Psoas muscle (tissue), 8 donors: ENCODE measurements around the gene TAGLN2. TPM values are rescaled to one million over a fixed set of nuclear protein-coding genes. Genes with fewer than 3 reads are reported as not detected.

Experiments used
- ATAC-seq, 4 donors: fragments of 200-7000 bp; cut with Tn5 transposase; one replicate each; pipeline ENCODE4 v1.9.1; 2020; ENCODE audit warnings: moderate library complexity in 3 of 4, mild to moderate bottlenecking in 2 of 4
- DNase-seq, 2 donors: peaks; one replicate each; pipeline ENCODE4 v3.0.0-alpha.2; 2020
- H3K27ac ChIP-seq: fragments of 200-600 bp; one replicate; pipeline ENCODE4 v1.8.0; 2022
- H3K27me3 ChIP-seq, 3 donors: fragments of 200-600 bp in 1 of 3; one replicate each; pipeline versions ENCODE4 v1.6.1 to v1.8.0; 2013 to 2022; ENCODE audit warnings: low read length in 2 of 3, mild to moderate bottlenecking in 2 of 3, moderate library complexity in 1 of 3; ENCODE audit not compliant: insufficient read depth in 3 of 3
- H3K36me3 ChIP-seq, 2 donors: fragments of 200-600 bp in 1 of 2; one replicate each; pipeline versions ENCODE4 v1.6.1 to v1.8.0; 2013 to 2022; ENCODE audit warnings: low read depth in 1 of 2, mild to moderate bottlenecking in 1 of 2, moderate library complexity in 1 of 2; ENCODE audit not compliant: insufficient read depth in 1 of 2
- H3K4me1 ChIP-seq: fragments of 200-600 bp; one replicate; pipeline ENCODE4 v1.8.0; 2022
- H3K4me3 ChIP-seq: fragments of 200-600 bp; one replicate; pipeline ENCODE4 v1.8.0; 2022; ENCODE audit warnings: mild to moderate bottlenecking
- H3K9me3 ChIP-seq: fragments of 200-600 bp; one replicate; pipeline ENCODE4 v1.8.0; 2022
- CTCF ChIP-seq: fragments of 200-600 bp; IDR thresholded peaks from one replicate; pipeline ENCODE4 v1.8.0; 2022; ENCODE audit warnings: antibody characterized with exemption
- WGBS, 3 donors: extraction: QIAGEN DNeasy Blood & Tissue Kit; methylation state at CpG; one replicate each; pipeline versions ENCODE4 v1.1.6 to v1.1.7; 2013; 5-methylcytosine and 5-hydroxymethylcytosine counted together
- intact Hi-C, 2 donors: fragments of 100-400 bp; cut with DNase I; formaldehyde crosslinking; loops; one replicate each; pipeline versions ENCODE4 v1.11.0 to v1.14.2; 2022
- polyA plus RNA-seq, 3 donors: library from polyadenylated mRNA; stranded (reverse); fragments of 200-250 nt; gene quantifications; one replicate each; pipeline ENCODE4 v1.2.3, GENCODE V29; 2013
- total RNA-seq, 4 donors: library from RNA; stranded (reverse); fragmentation: NEBNext Ultra II Directional in 2 of 4; extraction: Animal tissue kit (Norgen Biotek cat#: 25700) in 2 of 4; gene quantifications; one replicate each; pipeline versions ENCODE4 v1.2.1 to v1.2.4, GENCODE V29; 2021 to 2023
- donor health status: healthy with polysubstance abuse.
- donor health status: DM: no; HTN: no; CAD: no; lungs with moderate emphysema.
- donor health status: Bipolar disorder and iron deficiency.
- donor health status: healthy.
- donor health status: DM: yes; HTN: yes; CAD: no.
- donor health status: DM: no; HTN: no; CAD: no.
- donor health status: DM: no; HTN: no; CAD: no.
- donor health status: DM: yes; HTN: yes; CAD: no.

Gene TAGLN2
- total and polyA plus RNA-seq, 7 donors: 29.6 to 91.6 (median 46.0) TPM

DNA sequence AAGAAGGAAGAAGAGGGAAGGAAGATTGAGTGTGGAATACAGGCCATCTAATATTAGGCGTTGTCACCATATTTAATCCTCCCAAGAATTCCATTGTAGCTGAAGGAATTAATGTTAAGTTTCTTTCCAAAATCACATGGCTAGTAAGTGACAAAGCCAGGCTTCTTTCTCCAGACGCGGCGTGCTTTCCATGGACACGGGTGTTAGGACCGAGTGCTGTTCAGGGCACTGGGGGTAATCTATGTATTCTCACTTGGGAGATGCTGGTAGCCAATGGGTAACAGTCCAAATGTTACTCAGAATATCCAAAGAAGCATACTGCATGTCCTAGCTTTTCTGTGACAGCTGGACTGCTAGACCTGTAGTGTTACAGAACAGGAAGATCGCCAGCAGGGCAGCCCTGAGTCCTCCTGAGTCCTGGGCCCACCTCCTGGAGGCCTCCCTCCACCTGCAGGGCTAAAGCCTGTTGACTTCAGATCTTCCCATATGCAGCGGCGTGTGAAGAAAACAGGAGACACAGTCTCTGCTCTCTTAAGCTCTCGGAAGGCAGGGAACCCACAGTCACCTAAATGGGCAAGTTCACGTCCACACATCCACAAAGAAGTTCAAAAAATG lies 14.8 kb upstream of the TAGLN2 start:
- DNase-seq (no peak), ATAC-seq (no peak)
- WGBS, 3 donors: 66 to 84% (median 70%) methylated on average over 11 of the region's 11 CpGs
- Histone ChIP-seq H3K4me1 (no peaks in the 10 kb centered on the region), H3K27ac (no peak overlapping the region), H3K4me3 (no peak overlapping the region), H3K9me3 (no peaks in the 10 kb centered on the region), H3K36me3 (no peaks in the 10 kb centered on the region), H3K27me3 (peaks cover 0 to 36% (median 8%) of the 10 kb centered on the region in 3 donors)
- intact Hi-C loops: no loop called here
- no peak for TF ChIP-seq CTCF

DNA sequence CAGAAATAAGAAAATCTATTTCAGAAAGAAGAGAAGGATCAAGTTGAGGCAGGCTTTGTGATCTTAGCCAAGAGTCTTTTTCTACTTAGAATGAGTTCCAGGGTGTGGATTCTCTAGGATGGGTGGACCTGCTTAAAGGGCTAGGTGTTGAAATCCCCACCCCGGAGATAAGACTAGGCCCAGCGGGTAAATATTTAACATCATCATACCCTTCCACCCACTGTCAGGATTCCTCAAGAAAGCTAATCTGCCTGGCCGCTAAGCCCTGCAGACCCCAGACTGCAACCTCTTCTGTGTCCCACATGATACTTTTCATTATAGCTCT lies 14.3 kb upstream of the TAGLN2 start:
- WGBS, 3 donors: 88 to 92% (median 90%) methylated on average over 3 of the region's 3 CpGs
- Histone ChIP-seq H3K9me3 (no peaks in the 10 kb centered on the region), H3K4me1 (no peaks in the 10 kb centered on the region), H3K36me3 (no peaks in the 10 kb centered on the region), H3K27ac (no peak overlapping the region), H3K4me3 (no peak overlapping the region), H3K27me3 (peaks cover 0 to 33% (median 8%) of the 10 kb centered on the region in 3 donors)
- ATAC-seq: no peak
- intact Hi-C loops: no loop called here
- no peak for TF ChIP-seq CTCF
- DNase-seq: no peak

DNA sequence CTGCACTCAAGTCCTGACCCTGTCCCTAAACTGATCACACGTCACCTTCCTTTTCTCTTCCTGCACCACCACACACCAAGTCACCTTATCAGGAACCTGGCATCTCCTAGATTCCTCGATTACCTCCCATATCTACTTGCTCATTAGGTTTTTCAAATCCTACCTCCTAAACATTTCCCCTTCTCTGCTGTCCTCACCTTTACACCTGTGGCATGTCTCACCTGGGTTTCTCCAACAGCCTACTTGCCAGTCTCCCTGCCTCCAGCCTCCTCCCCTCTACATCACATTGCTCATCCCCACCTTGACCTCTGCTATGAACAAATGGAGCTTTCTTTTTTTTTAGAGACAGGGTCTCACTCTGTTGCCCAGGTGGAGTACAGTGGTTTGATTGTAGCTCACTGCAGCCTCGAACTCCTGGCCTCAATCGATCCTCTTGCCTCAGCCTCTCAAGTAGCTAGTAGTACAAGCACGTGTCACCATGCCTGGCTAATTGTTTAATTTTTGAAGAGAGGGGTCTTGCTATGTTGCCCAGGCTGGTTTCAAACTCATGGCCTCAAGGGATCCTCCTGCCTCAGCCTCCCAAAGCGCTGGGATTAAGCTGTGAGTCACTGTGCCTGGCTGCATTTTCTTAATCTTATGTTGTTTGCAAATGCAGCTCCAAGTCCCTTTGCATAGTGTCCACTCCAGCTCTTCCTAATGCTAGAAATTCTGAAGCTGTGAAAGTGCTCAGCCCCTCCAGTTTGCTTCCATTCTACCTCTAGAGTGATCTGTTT lies 13.8 kb upstream of the TAGLN2 start:
- intact Hi-C loops: no loop called here
- Histone ChIP-seq H3K36me3 (no peaks in the 10 kb centered on the region), H3K4me3 (no peak overlapping the region), H3K27me3 (peaks cover 0 to 27% (median 5%) of the 10 kb centered on the region in 3 donors), H3K4me1 (no peaks in the 10 kb centered on the region), H3K27ac (no peak overlapping the region), H3K9me3 (no peaks in the 10 kb centered on the region)
- ATAC-seq (no peak), DNase-seq (no peak)
- WGBS, 3 donors: 91 to 95% (median 92%) methylated on average over 6 of the region's 6 CpGs
- no peak for TF ChIP-seq CTCF

DNA sequence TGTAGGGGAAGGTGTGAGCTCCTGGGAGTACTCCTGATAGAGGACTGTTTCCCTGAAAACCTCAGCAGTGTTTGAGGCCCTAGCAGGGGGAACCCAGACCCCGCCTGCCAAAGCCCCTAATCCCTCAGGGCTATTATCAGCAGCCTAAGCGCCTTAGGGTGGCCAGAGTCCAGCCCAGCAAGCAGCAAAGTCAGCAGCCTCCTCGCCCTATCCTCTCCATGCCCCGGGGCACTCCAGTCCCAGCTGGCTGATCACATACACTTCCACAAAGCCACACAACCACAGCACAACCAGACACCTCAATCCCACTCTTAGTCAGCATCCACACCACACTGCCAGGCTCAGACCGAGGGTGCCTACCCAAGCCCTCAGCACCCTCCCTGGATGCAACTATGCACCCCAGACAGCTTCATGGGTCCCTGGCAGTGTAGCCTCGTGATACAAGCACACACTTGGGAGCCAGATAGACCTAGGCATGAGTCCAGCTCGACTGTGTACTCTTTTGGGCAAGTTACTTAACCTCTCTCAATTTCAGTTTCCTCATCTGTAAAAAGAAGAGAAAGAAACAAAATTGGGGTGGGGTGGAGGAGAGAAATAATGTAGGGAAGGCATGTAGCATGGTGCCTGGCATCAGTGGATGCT lies 13.0 kb upstream of the TAGLN2 start:
- Histone ChIP-seq H3K9me3 (no peaks in the 10 kb centered on the region), H3K27me3 (peaks cover 0 to 20% (median 4%) of the 10 kb centered on the region in 3 donors)
- 66 to 77% (median 66%) methylated on average over 7 of the region's 7 CpGs for WGBS, 3 donors

More for the DNA sequence above, 13.0 kb upstream of the TAGLN2 start:
- Histone ChIP-seq H3K36me3 (no peaks in the 10 kb centered on the region), H3K4me1 (no peaks in the 10 kb centered on the region), H3K27ac (no peak overlapping the region), H3K4me3 (no peak overlapping the region)
- DNase-seq (no peak), ATAC-seq (no peak)
- TF ChIP-seq CTCF: no peak
- intact Hi-C loops: no loop called here
